GM12878 (cell line): ENCODE data around the gene FRAS1. TPM values are rescaled to one million over a fixed set of nuclear protein-coding genes. Genes with fewer than 3 reads are reported as not detected.

Source experiments
- ATAC-seq: fragments of 200-7000 bp; cut with Tn5 transposase; 3 replicates; pipeline ENCODE4 v1.9.1; 2020; ENCODE audit warnings: mild to moderate bottlenecking, moderate library complexity
- BruUV-seq: library from RNA; stranded (reverse); fragments of 400-500 nt; replicated peaks from 2 replicates; lab custom pipeline; 2021; lab: Mats Ljungman, UMichigan
- CTCF ChIA-PET: fragments of 300-600 bp; sonication (Branson Sonifier 250); formaldehyde crosslinking; extraction: SDS; loops from one replicate; lab custom pipeline; 2021; ENCODE audit warnings: inconsistent platforms; lab: Yijun Ruan, JAX
- POLR2A ChIA-PET: fragments of 350-600 bp; formaldehyde crosslinking; extraction: SDS; loops from one replicate; lab custom pipeline; 2021; ENCODE audit warnings: inconsistent platforms; lab: Charles Lee
- RAD21 ChIA-PET: fragments of 300-600 bp; sonication (Branson Sonifier 250); formaldehyde crosslinking; loops from one replicate; lab custom pipeline; 2023; ENCODE audit warnings: antibody characterized with exemption; ENCODE audit not compliant: unreplicated experiment; lab: Charles Lee
- SMC1A ChIA-PET: fragments of 300-600 bp; sonication (Branson Sonifier 250); formaldehyde crosslinking; loops from one replicate; lab custom pipeline; 2023; ENCODE audit not compliant: unreplicated experiment, uncharacterized antibody; lab: Charles Lee
- DNase-seq: peaks from one replicate; pipeline ENCODE4 v3.0.0-alpha.2; 2011; ENCODE audit warnings: low read depth, low spot score
- FAIRE-seq: peaks from 3 replicates; lab custom pipeline; 2011; peaks lifted over from hg19 to GRCh38; lab: Jason Lieb, UNC
- H2AFZ ChIP-seq: 2 replicates; pipeline ENCODE4 v1.6.0; 2011; ENCODE audit warnings: low read depth, low read length, control low read depth; ENCODE audit not compliant: control insufficient read depth
- H3K27ac ChIP-seq: 2 replicates; pipeline ENCODE4 v1.5.1; 2011; ENCODE audit warnings: control low read depth; ENCODE audit not compliant: control insufficient read depth, insufficient read depth
- H3K27me3 ChIP-seq, 2 experiments: replicated peaks in 1 of 2; 2 replicates each; pipeline versions ENCODE4 v1.6.0 to v1.6.1; 2011; ENCODE audit warnings: low read length in 1 of 2; ENCODE audit not compliant: control insufficient read depth in 2 of 2, insufficient read depth in 2 of 2
- H3K36me3 ChIP-seq, 2 experiments: 2 replicates each; pipeline ENCODE4 v1.5.1; 2011; ENCODE audit warnings: low read length in 1 of 2; ENCODE audit not compliant: control insufficient read depth in 2 of 2, insufficient read depth in 2 of 2
- H3K4me1 ChIP-seq: 2 replicates; pipeline ENCODE4 v1.6.1; 2011; ENCODE audit warnings: mild to moderate bottlenecking, low read length, moderate library complexity, mixed read lengths; ENCODE audit not compliant: control insufficient read depth, insufficient read depth
- H3K4me2 ChIP-seq: 2 replicates; pipeline ENCODE4 v1.6.0; 2011; ENCODE audit warnings: control low read depth; ENCODE audit not compliant: control insufficient read depth, insufficient read depth
- H3K4me3 ChIP-seq: fragments of 200-600 bp; sonication (generic); 2 replicates; pipeline ENCODE4 v1.5.1; 2016
- H3K79me2 ChIP-seq: 2 replicates; pipeline ENCODE4 v1.6.0; 2011; ENCODE audit warnings: low read length; ENCODE audit not compliant: control insufficient read depth, insufficient read depth
- H3K9ac ChIP-seq: 2 replicates; pipeline ENCODE4 v1.8.0; 2011; ENCODE audit warnings: low read length, control low read depth, mixed read lengths; ENCODE audit not compliant: control insufficient read depth, insufficient read depth
- H3K9me3 ChIP-seq: replicated peaks from 3 replicates; pipeline ENCODE4 v1.5.1; 2011; ENCODE audit warnings: mild to moderate bottlenecking, low read length; ENCODE audit not compliant: control insufficient read depth, insufficient read depth
- H4K20me1 ChIP-seq: 2 replicates; pipeline ENCODE4 v1.6.0; 2011; ENCODE audit not compliant: control insufficient read depth, insufficient read depth
- CEBPZ ChIP-seq: fragments of 150-350 bp; IDR thresholded peaks from 2 replicates; pipeline ENCODE4 v1.6.1; 2016; ENCODE audit warnings: low read depth, low read length
- CHD1 ChIP-seq: IDR thresholded peaks from 2 replicates; pipeline ENCODE4 v1.6.1; 2012; ENCODE audit warnings: low read depth, low read length, improper control_type of control experiment
- CHD4 ChIP-seq: fragments of 200-600 bp; sonication (generic); IDR thresholded peaks from 2 replicates; pipeline ENCODE4 v1.6.1; 2016; ENCODE audit warnings: mild to moderate bottlenecking
- E2F4 ChIP-seq: IDR thresholded peaks from 2 replicates; pipeline ENCODE4 v1.6.1; 2012; ENCODE audit warnings: low read depth, low read length, improper control_type of control experiment
- ESRRA ChIP-seq: IDR thresholded peaks from 2 replicates; pipeline ENCODE4 v1.6.1; 2012; ENCODE audit warnings: mild to moderate bottlenecking, low read length, improper control_type of control experiment
- FOS ChIP-seq: IDR thresholded peaks from 3 replicates; pipeline ENCODE4 v1.6.1; 2011; ENCODE audit warnings: borderline replicate concordance; ENCODE audit not compliant: insufficient read length; ENCODE audit errors: extremely low read depth
- IKZF1 ChIP-seq: fragments of 450-650 bp; conservative IDR thresholded peaks from 2 replicates; pipeline ENCODE4 v1.6.1; 2017; ENCODE audit warnings: antibody characterized with exemption, mild to moderate bottlenecking
- MYC ChIP-seq: IDR thresholded peaks from 2 replicates; pipeline ENCODE4 v1.6.1; 2011; ENCODE audit warnings: mild to moderate bottlenecking, low read length, moderate library complexity, inconsistent platforms; ENCODE audit not compliant: insufficient read depth, insufficient replicate concordance, insufficient read length, severe bottlenecking
- SIX5 ChIP-seq: IDR thresholded peaks from 2 replicates; pipeline ENCODE4 v1.6.1; 2011; ENCODE audit warnings: mild to moderate bottlenecking, low read depth, low read length, moderate library complexity; ENCODE audit not compliant: severe bottlenecking
- SMAD5 ChIP-seq: IDR thresholded peaks from 2 replicates; pipeline ENCODE4 v1.6.1; 2016; ENCODE audit warnings: antibody characterized with exemption, low read depth
- TCF3 ChIP-seq: IDR thresholded peaks from 2 replicates; pipeline ENCODE4 v1.6.1; 2012; ENCODE audit warnings: low read depth, mild to moderate bottlenecking, low read length, borderline replicate concordance; ENCODE audit not compliant: insufficient read depth
- ZNF217 ChIP-seq: fragments of 450-650 bp; IDR thresholded peaks from 2 replicates; pipeline ENCODE4 v1.6.1; 2017; ENCODE audit warnings: antibody characterized with exemption, mild to moderate bottlenecking
- ZZZ3 ChIP-seq: IDR thresholded peaks from 2 replicates; pipeline ENCODE4 v1.6.1; 2011; ENCODE audit warnings: low read depth; ENCODE audit not compliant: control insufficient read depth, insufficient read length
- WGBS: methylation state at CpG from one replicate; pipeline ENCODE4 v1.1.6; 2016; ENCODE audit warnings: low lambda C conversion rate; ENCODE audit not compliant: insufficient replicate concordance, insufficient coverage; ENCODE audit errors: missing lambda C conversion rate; 5-methylcytosine and 5-hydroxymethylcytosine counted together
- in situ Hi-C: fragments of 300-500 bp; cut with MboI; formaldehyde crosslinking; loops from 9 replicates; pipeline ENCODE4 v1.14.3; 2018; ENCODE audit warnings: mixed read lengths
- intact Hi-C: fragments of 100-400 bp; cut with micrococcal nuclease; formaldehyde crosslinking; loops from one replicate; pipeline ENCODE4 v1.14.2; 2022; ENCODE audit not compliant: unreplicated experiment
- polyA plus RNA-seq, 11 experiments: library from polyadenylated mRNA; depleted of rRNA in 4 of 11; unstranded in 6 of 11; stranded (reverse) in 5 of 11; fragments of >200 nt; fragmentation: Nextera tagmentation in 4 of 11; fragmentation: Illumina TruSeq in 1 of 11; extraction: Ambion mirVana in 4 of 11; extraction: Trizol in 1 of 11; gene quantifications; 1 replicate in 1 of 11; 2 replicates in 10 of 11; pipeline versions ENCODE4 v1.2.1 to v1.2.3, GENCODE V29; 2011 to 2016; ENCODE audit warnings: inconsistent platforms in 2 of 11, missing spikeins in 2 of 11, low read depth in 1 of 11
- total RNA-seq, 4 experiments: library from RNA; depleted of rRNA in 3 of 4; stranded (reverse); fragments of >200 nt in 3 of 4; fragmentation: Illumina TruSeq in 1 of 4; extraction: Trizol in 1 of 4; gene quantifications; 2 replicates each; pipeline versions ENCODE4 v1.2.1 to v1.2.3, GENCODE V29; 2013 to 2021

FRAS1 gene
- total and polyA plus RNA-seq, 10 of the 15 experiments (the other 5 are each of a cell fraction or from before 2014, with no cell fraction given), result 0.08 to 11.7 (median 0.20) TPM

- Histone ChIP-seq H3K4me1 (no peaks in the 10 kb centered on the region), H2AFZ (no peak overlapping the region), H3K36me3 (no peaks in the 10 kb centered on the region), H3K27me3 (no peaks in the 10 kb centered on the region), H3K9ac (no peak overlapping the region), H3K4me2 (no peak overlapping the region), H4K20me1 (no peaks in the 10 kb centered on the region), H3K4me3 (no peak overlapping the region), H3K27ac (no peak overlapping the region), H3K9me3 (no peaks in the 10 kb centered on the region), H3K79me2 (no peaks in the 10 kb centered on the region)
- in situ Hi-C loops (no loop called here), intact Hi-C loops (no loop called here)
- ChIA-PET POLR2A (no interaction called here), SMC1A (no interaction called here), RAD21 (no interaction called here), CTCF (no interaction called here)
- BruUV-seq, result no TSS peak
- WGBS, result 49% methylated on average over 3 of the region's 3 CpGs
- TF ChIP-seq SMAD5 (no peak), IKZF1 (no peak), ESRRA (no peak), TCF3 (no peak)
- DNase-seq (no peak), FAIRE-seq (no peak), ATAC-seq (no peak)
Measured at GRCh38 chr4:78460368-78460767, 403.2 kb downstream of the FRAS1 start.

- no TSS peak for BruUV-seq
- Histone ChIP-seq H3K27ac (no peak overlapping the region), H3K4me2 (no peak overlapping the region), H4K20me1 (no peaks in the 10 kb centered on the region), H3K9me3 (no peaks in the 10 kb centered on the region), H3K4me1 (no peaks in the 10 kb centered on the region), H3K27me3 (no peaks in the 10 kb centered on the region), H3K36me3 (no peaks in the 10 kb centered on the region), H2AFZ (no peak overlapping the region), H3K4me3 (no peak overlapping the region), H3K79me2 (no peaks in the 10 kb centered on the region), H3K9ac (no peak overlapping the region)
- in situ Hi-C loops (no loop called here), intact Hi-C loops (no loop called here)
- ATAC-seq (no peak), FAIRE-seq (no peak), DNase-seq (no peak)
- WGBS, result 48% methylated on average over 7 of the region's 7 CpGs
- ChIA-PET CTCF (no interaction called here), POLR2A (interaction anchor here (0.6 kb wide), 1 partner anchor 273 kb away, joined by 3 read pairs; no protein-coding TSS in a partner anchor), RAD21 (no interaction called here), SMC1A (no interaction called here)
- no peak for TF ChIP-seq FOS
- no peak for TF ChIP-seq CHD1
- TF ChIP-seq SIX5, result no peak
- no peak for TF ChIP-seq CHD4
- no peak for TF ChIP-seq E2F4
- TF ChIP-seq ZZZ3, result no peak
- TF ChIP-seq ZNF217, result no peak
- no peak for TF ChIP-seq CEBPZ
- no peak for TF ChIP-seq MYC
Measured at GRCh38 chr4:78464265-78464664, 407.1 kb downstream of the FRAS1 start.
